Vagina (tissue), 2 donors: ENCODE measurements around the gene FH. TPM values are rescaled to one million over a fixed set of nuclear protein-coding genes. Genes with fewer than 3 reads are reported as not detected.

Source experiments
- DNase-seq, 2 donors: peaks; one replicate each; pipeline ENCODE4 v3.0.0-alpha.2; 2017; ENCODE audit errors: extremely low spot score in 2 of 2
- H3K27ac ChIP-seq: fragments of 200-600 bp; sonication (generic); one replicate; pipeline ENCODE4 v1.5.1; 2019
- H3K27me3 ChIP-seq: fragments of 200-600 bp; sonication (generic); one replicate; pipeline ENCODE4 v1.5.1; 2019
- H3K36me3 ChIP-seq, 2 donors: fragments of 200-600 bp; sonication (generic); one replicate each; pipeline ENCODE4 v1.5.1; 2017 to 2019
- H3K4me1 ChIP-seq: fragments of 200-600 bp; sonication (generic); one replicate; pipeline ENCODE4 v1.5.1; 2019
- H3K4me3 ChIP-seq, 2 donors: fragments of 200-600 bp; sonication (generic); 1 replicate in 1 of 2; 2 replicates in 1 of 2; pipeline ENCODE4 v1.5.1; 2016 to 2019
- H3K9me3 ChIP-seq: fragments of 200-600 bp; sonication (generic); one replicate; pipeline ENCODE4 v1.5.1; 2019
- POLR2A ChIP-seq, 2 donors: fragments of 450-650 bp; IDR thresholded peaks; one replicate each; pipeline ENCODE4 v1.6.1; 2017; ENCODE audit warnings: antibody characterized with exemption in 2 of 2, mild to moderate bottlenecking in 2 of 2, moderate library complexity in 2 of 2
- POLR2AphosphoS5 ChIP-seq, 2 donors: sonication (generic); formaldehyde crosslinking; IDR thresholded peaks; one replicate each; pipeline ENCODE4 v1.9.0; 2017; ENCODE audit warnings: antibody characterized with exemption in 2 of 2, mild to moderate bottlenecking in 2 of 2, low read depth in 1 of 2; ENCODE audit not compliant: insufficient read depth in 1 of 2
- intact Hi-C: fragments of 100-400 bp; cut with DNase I; formaldehyde crosslinking; loops from one replicate; pipeline ENCODE4 v1.15.1; 2023
- total RNA-seq: library from RNA; depleted of rRNA; stranded (reverse); fragments of >200 nt; gene quantifications from one replicate; pipeline ENCODE4 v1.2.3, GENCODE V29; 2016
- TF ChIP-seq, protein P1 (sequence below), 3 experiments: fragments of 450-650 bp in 2 of 3; fragments of 200-600 bp in 1 of 3; sonication (generic) in 1 of 3; IDR thresholded peaks; one replicate each; pipeline ENCODE4 v1.5.1; 2017 to 2019; ENCODE audit warnings: antibody characterized with exemption in 3 of 3, mild to moderate bottlenecking in 2 of 3, moderate library complexity in 2 of 3

FH gene
- total RNA-seq, 1 donor from 2014 or later, result 33.6 TPM

DNA sequence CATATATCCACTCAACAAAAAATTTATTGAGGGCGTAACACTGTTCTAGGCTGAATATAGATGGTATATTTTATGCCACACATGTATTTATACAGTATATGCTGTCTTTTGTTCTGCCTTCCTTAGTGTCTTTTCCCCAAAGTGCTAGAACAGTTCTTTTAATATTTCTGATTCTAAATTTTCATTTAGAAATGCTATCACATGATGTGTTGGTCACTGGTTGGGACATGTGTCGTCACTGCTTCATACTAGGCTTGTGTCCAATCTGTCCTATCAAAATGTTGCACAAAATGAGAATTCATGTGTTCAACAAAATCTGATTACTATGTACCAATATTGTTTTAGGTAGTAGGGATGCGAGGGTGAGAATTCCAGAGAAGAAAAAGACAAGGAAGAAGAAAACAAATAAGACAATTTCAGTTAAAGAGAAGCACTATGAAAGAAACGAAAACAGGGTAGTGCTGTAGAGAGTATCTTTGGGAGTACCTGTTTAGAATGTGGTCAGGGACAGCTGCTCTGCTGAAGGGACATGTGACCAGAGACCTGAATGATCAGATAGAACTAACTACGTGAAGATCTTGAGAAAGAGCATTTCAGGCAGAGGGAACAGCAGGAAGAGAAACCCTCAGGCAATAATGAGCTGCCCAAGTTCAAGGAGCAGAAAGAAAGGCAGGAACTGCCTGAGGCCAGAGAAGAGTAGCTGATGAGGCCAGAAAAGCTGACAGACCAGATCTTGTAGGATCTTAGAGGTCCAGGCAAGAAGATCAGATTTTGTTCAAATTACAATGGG lies 14.0 kb upstream of the FH start:
- H3K9me3 ChIP-seq, result no peaks in the 10 kb centered on the region
- H3K36me3 ChIP-seq, result no peaks in the 10 kb centered on the region
- TF ChIP-seq, protein P1, sequence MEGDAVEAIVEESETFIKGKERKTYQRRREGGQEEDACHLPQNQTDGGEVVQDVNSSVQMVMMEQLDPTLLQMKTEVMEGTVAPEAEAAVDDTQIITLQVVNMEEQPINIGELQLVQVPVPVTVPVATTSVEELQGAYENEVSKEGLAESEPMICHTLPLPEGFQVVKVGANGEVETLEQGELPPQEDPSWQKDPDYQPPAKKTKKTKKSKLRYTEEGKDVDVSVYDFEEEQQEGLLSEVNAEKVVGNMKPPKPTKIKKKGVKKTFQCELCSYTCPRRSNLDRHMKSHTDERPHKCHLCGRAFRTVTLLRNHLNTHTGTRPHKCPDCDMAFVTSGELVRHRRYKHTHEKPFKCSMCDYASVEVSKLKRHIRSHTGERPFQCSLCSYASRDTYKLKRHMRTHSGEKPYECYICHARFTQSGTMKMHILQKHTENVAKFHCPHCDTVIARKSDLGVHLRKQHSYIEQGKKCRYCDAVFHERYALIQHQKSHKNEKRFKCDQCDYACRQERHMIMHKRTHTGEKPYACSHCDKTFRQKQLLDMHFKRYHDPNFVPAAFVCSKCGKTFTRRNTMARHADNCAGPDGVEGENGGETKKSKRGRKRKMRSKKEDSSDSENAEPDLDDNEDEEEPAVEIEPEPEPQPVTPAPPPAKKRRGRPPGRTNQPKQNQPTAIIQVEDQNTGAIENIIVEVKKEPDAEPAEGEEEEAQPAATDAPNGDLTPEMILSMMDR (IDR thresholded peaks at IDR 0.05), result no peak
- TF ChIP-seq POLR2A (IDR thresholded peaks at IDR 0.05) (no peak), POLR2AphosphoS5 (IDR thresholded peaks at IDR 0.05; ENCODE audit: insufficient read depth in 1 of 2, low read depth in 1 of 2) (no peak)
- intact Hi-C loops, result no loop called here
- H3K27ac ChIP-seq, result no peak overlapping the region
- no peaks in the 10 kb centered on the region for H3K27me3 ChIP-seq
- H3K4me3 ChIP-seq, result no peak overlapping the region
- no peaks in the 10 kb centered on the region for H3K4me1 ChIP-seq
- DNase-seq, result no peak

DNA sequence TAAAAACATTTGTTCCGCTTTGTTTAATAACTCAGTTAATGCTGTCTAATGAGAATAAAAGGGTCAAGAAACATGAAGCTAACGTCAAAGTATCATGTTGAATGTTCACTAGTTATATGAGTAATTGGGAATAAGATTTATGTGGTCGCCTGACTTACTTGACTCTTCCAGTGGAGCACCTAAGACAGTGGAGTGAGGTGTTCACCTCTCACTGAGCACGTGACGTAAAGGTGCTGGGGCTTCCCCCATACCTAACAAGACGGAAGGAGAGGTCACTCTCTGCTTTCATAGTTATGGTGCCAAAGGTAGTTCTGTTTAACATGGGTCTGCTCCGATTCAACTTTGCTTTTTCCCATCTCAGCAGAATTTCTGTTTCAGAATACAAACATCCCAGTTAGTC lies 13.3 kb upstream of the FH start:
- Histone ChIP-seq H3K36me3 (no peaks in the 10 kb centered on the region), H3K27ac (no peak overlapping the region), H3K4me1 (no peaks in the 10 kb centered on the region), H3K4me3 (no peak overlapping the region), H3K9me3 (no peaks in the 10 kb centered on the region), H3K27me3 (no peaks in the 10 kb centered on the region)
- TF ChIP-seq POLR2A (IDR thresholded peaks at IDR 0.05), result no peak
- no peak for TF ChIP-seq POLR2AphosphoS5 (IDR thresholded peaks at IDR 0.05; ENCODE audit: insufficient read depth in 1 of 2, low read depth in 1 of 2)
- TF ChIP-seq, protein P1 (IDR thresholded peaks at IDR 0.05), result no peak
- intact Hi-C loops, result no loop called here
- DNase-seq, result no peak

DNA sequence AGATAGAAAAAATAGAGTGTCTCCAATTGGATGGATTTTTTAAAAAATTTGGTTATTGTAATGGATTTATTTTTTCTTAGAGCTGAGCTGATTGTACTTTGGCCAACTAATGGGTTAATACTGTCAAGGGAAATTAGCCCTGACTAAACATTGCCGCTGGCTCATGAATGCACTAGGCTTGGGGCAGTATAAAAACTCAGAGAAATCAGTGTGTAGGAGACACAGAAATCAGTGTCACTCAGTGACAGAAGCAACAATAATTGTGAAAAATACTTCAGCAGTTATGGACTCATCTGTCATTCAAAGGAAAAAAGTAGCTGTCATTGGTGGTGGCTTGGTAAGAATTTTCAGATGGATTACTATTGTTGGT lies 12.6 kb upstream of the FH start, which contains the start of gene KMO:
TSS of gene KMO (plus strand) at position 217 of the 370 bp plus-strand sequence. CDS start at position 284, 67 bp downstream.
- Histone ChIP-seq H3K27ac (no peak within 1 kb of the TSS), H3K36me3 (no peaks in the 10 kb centered on the region), H3K9me3 (no peaks in the 10 kb centered on the region), H3K4me1 (no peaks in the 10 kb centered on the region), H3K4me3 (peak within 1 kb of the TSS; percentile 32 to 37), H3K27me3 (no peaks in the 10 kb centered on the region)
- intact Hi-C loops, result no loop called here
- no peak for DNase-seq
- TF ChIP-seq, protein P1 (IDR thresholded peaks at IDR 0.05), result no peak

DNA sequence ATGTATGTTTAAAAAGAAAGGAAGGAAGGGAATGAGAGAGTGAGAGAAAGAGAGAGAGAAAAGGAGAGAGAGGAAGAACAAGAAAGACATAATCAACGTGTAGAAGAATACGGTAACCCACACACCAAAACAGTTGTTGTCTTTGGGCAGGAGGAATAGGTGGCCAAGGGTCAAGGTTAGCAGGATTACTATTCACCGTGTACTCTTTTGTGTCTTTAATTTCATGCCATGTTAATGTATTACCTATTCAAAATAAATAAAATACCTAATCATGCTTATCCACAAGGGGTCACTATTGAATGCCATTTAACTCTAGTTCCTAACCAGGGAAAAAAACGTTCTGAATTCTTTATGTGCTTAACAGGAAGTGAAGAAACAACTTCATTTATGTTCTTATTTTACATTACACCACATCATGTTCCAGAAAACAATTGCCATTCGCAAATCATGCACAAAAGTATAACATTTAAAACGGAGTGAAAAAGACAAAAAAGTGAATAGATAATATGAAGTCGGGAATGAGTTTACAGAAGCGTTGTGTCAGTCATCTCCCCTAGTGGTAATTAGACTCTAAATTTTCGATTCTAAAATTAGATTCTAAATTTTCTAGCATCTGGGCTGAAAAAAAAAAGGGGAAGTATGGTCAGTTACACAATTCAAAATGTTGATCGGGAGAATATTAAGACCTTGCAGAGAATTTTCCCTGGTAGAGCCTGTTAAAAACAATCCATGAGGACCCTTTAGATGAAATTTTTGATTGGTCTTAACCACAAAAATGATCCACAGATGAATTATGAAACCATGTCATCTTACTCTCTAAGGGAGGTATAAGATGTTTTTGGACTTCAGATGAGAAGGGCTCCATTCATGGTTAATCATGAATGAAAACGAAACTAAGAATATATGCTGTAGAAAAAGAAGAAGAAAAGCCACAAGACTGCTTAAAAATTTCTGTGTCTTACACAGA lies 11.9 kb upstream of the FH start:
- Histone ChIP-seq H3K9me3 (no peaks in the 10 kb centered on the region), H3K4me1 (no peaks in the 10 kb centered on the region), H3K27me3 (no peaks in the 10 kb centered on the region), H3K4me3 (peak overlapping the region; percentile 32 to 37), H3K36me3 (no peaks in the 10 kb centered on the region), H3K27ac (no peak overlapping the region)
- no peak for DNase-seq
- TF ChIP-seq POLR2A (IDR thresholded peaks at IDR 0.05) (no peak), POLR2AphosphoS5 (IDR thresholded peaks at IDR 0.05; ENCODE audit: insufficient read depth in 1 of 2, low read depth in 1 of 2) (peak in 1 of 2 donors; percentile 73)
- TF ChIP-seq, protein P1 (IDR thresholded peaks at IDR 0.05), result peak; percentile 20 to 60 (median 59)
- intact Hi-C loops, result no loop called here
